ENCODE data around the gene CAB39L.

DNA sequence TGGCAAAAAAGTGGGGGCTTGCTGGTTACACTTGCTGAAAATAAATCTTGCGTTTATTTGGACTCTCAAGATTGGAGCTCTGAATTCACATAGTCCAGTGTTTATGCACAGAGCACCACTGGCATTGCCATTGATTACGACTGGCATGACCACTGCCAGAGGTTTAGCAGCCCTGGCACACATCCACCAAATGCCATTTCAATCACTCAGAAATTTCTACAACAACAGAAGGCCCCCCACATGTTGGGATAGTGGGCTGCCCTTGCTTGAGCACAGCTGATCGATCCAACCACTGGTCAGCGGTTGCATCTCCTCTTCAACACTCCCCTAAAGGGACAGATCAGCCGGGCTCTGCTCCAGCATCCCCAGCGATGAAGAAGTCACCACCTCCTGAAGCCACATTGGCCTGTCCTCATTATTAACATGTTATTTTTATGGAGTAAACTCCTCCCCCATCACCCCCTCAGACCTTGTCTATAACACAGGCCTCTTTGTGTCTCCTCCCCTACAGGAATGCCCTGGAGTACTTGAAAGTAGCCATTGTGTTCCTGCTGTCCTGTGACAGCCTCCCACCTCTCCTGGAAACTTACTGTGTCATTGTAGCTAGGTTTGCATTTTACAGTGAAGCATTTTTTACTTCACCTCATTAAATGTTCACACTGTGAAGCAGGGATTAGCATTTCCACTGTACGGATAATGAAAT, 144.8 kb downstream of the CAB39L start:
- TF ChIP-seq, protein P1, sequence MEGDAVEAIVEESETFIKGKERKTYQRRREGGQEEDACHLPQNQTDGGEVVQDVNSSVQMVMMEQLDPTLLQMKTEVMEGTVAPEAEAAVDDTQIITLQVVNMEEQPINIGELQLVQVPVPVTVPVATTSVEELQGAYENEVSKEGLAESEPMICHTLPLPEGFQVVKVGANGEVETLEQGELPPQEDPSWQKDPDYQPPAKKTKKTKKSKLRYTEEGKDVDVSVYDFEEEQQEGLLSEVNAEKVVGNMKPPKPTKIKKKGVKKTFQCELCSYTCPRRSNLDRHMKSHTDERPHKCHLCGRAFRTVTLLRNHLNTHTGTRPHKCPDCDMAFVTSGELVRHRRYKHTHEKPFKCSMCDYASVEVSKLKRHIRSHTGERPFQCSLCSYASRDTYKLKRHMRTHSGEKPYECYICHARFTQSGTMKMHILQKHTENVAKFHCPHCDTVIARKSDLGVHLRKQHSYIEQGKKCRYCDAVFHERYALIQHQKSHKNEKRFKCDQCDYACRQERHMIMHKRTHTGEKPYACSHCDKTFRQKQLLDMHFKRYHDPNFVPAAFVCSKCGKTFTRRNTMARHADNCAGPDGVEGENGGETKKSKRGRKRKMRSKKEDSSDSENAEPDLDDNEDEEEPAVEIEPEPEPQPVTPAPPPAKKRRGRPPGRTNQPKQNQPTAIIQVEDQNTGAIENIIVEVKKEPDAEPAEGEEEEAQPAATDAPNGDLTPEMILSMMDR (IDR thresholded peaks at IDR 0.05), result no peak
- peak in 1 of 2 donors; percentile 45 for TF ChIP-seq POLR2A (IDR thresholded peaks at IDR 0.05)
